ENCODE data around the gene FBP1.

DNA sequence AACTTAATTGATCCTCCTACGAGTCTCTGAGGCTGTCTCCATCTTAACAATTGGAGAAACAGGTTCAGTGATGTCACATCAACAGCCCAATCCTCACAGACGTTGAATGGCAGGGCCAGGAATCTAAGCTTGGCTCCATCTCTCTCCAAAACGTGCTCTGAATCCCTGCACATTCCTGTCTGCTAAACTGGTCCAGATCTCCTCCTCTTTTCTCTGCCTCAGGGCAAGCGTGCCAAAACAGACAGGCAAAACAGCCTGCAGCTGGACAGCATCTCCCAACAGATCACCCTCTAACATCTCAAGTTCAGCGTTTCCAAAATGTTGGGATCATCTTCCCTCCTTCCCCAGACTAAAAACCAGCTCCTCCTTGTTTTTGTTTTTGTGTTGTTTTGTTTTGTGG lies 6.6 kb downstream of the FBP1 start:
- TF ChIP-seq, protein P1, sequence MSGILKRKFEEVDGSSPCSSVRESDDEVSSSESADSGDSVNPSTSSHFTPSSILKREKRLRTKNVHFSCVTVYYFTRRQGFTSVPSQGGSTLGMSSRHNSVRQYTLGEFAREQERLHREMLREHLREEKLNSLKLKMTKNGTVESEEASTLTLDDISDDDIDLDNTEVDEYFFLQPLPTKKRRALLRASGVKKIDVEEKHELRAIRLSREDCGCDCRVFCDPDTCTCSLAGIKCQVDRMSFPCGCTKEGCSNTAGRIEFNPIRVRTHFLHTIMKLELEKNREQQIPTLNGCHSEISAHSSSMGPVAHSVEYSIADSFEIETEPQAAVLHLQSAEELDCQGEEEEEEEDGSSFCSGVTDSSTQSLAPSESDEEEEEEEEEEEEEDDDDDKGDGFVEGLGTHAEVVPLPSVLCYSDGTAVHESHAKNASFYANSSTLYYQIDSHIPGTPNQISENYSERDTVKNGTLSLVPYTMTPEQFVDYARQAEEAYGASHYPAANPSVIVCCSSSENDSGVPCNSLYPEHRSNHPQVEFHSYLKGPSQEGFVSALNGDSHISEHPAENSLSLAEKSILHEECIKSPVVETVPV (CRISPR knock-in tag; IDR thresholded peaks at IDR 0.05) = no peak
- TF ChIP-seq TOX (CRISPR knock-in tag; IDR thresholded peaks at IDR 0.05; ENCODE audit: borderline replicate concordance) (no peak), ZNF70 (CRISPR knock-in tag; IDR thresholded peaks at IDR 0.05) (no peak), GLIS3 (CRISPR knock-in tag; IDR thresholded peaks at IDR 0.05) (no peak)

All from SK-N-SH treated with all-trans-retinoic acid at 6 μM for 48 hours (cell line).